ENCODE measurements around the gene ADGRE2. TPM values are rescaled to one million over a fixed set of nuclear protein-coding genes. Genes with fewer than 3 reads are reported as not detected.
A peak's percentile ranks its signal among the peaks of the same experiment; 100 is the strongest.

Gene ADGRE2
- total RNA-seq, 1 donor from 2014 or later = 3.6 TPM

- no peak overlapping the region for H3K4me3 Mint-ChIP-seq (ENCODE audit: low read depth)
- H3K27ac Mint-ChIP-seq = no peak overlapping the region
- DNase-seq (ENCODE audit: low spot score) = no peak
- peaks cover 23% of the 10 kb centered on the region for H3K9me3 Mint-ChIP-seq
- no peaks in the 10 kb centered on the region for H3K27me3 Mint-ChIP-seq (ENCODE audit: low read depth)
- intact Hi-C loops (cut with micrococcal nuclease) = no loop called here
- peaks cover 85% of the 10 kb centered on the region for H3K36me3 Mint-ChIP-seq (ENCODE audit: low read depth)
- no peaks in the 10 kb centered on the region for H3K4me1 Mint-ChIP-seq (ENCODE audit: low read depth)
These were observed 73.9 kb downstream of the ADGRE2 start for GRCh38 chr19:14704450-14704849.

- Mint-ChIP-seq H3K27me3 (ENCODE audit: low read depth) (no peaks in the 10 kb centered on the region), H3K27ac (no peak overlapping the region), H3K36me3 (ENCODE audit: low read depth) (peaks cover 84% of the 10 kb centered on the region), H3K4me3 (ENCODE audit: low read depth) (no peak overlapping the region), H3K4me1 (ENCODE audit: low read depth) (no peaks in the 10 kb centered on the region), H3K9me3 (peaks cover 19% of the 10 kb centered on the region)
- intact Hi-C loops (cut with micrococcal nuclease) = no loop called here
- DNase-seq (ENCODE audit: low spot score) = no peak
These were observed 74.5 kb downstream of the ADGRE2 start for GRCh38 chr19:14703833-14704232.

- Mint-ChIP-seq H3K4me3 (ENCODE audit: low read depth) (no peak overlapping the region), H3K4me1 (ENCODE audit: low read depth) (no peaks in the 10 kb centered on the region), H3K9me3 (peaks cover 16% of the 10 kb centered on the region), H3K27ac (no peak overlapping the region), H3K27me3 (ENCODE audit: low read depth) (no peaks in the 10 kb centered on the region), H3K36me3 (ENCODE audit: low read depth) (peaks cover 73% of the 10 kb centered on the region)
- DNase-seq (ENCODE audit: low spot score) = no peak
- intact Hi-C loops (cut with micrococcal nuclease) = no loop called here
These were observed 77.5 kb downstream of the ADGRE2 start for GRCh38 chr19:14700711-14701375.

- H3K27me3 Mint-ChIP-seq (ENCODE audit: low read depth) = no peaks in the 10 kb centered on the region
- peaks cover 16% of the 10 kb centered on the region for H3K9me3 Mint-ChIP-seq
- DNase-seq (ENCODE audit: low spot score) = no peak
- H3K36me3 Mint-ChIP-seq (ENCODE audit: low read depth) = peaks cover 68% of the 10 kb centered on the region
- no peak overlapping the region for H3K27ac Mint-ChIP-seq
- H3K4me1 Mint-ChIP-seq (ENCODE audit: low read depth) = no peaks in the 10 kb centered on the region
- intact Hi-C loops (cut with micrococcal nuclease) = no loop called here
- no peak overlapping the region for H3K4me3 Mint-ChIP-seq (ENCODE audit: low read depth)
These were observed 78.7 kb downstream of the ADGRE2 start for GRCh38 chr19:14699641-14700040.

- intact Hi-C loops (cut with micrococcal nuclease) = no loop called here
- no peaks in the 10 kb centered on the region for H3K9me3 Mint-ChIP-seq
- H3K27me3 Mint-ChIP-seq (ENCODE audit: low read depth) = no peaks in the 10 kb centered on the region
- peaks cover 4% of the 10 kb centered on the region for H3K4me1 Mint-ChIP-seq (ENCODE audit: low read depth)
- no peak overlapping the region for H3K27ac Mint-ChIP-seq
- no peak overlapping the region for H3K4me3 Mint-ChIP-seq (ENCODE audit: low read depth)
- no peak for DNase-seq (ENCODE audit: low spot score)
- peaks cover 33% of the 10 kb centered on the region for H3K36me3 Mint-ChIP-seq (ENCODE audit: low read depth)
These were observed 82.9 kb downstream of the ADGRE2 start for GRCh38 chr19:14695471-14695870.

- H3K4me3 Mint-ChIP-seq (ENCODE audit: low read depth) = no peak overlapping the region
These were observed 83.6 kb downstream of the ADGRE2 start for GRCh38 chr19:14694641-14695266.

GRCh38 chr19:14689598-14690503 is 88.5 kb downstream of the ADGRE2 start, which contains the start of gene ZNF333:
TSS of gene ZNF333 (plus strand) at chr19:14690048. CDS start at chr19:14693492, 3,444 bp downstream.
- H3K27ac Mint-ChIP-seq = peak within 1 kb of the TSS; percentile 100
- H3K9me3 Mint-ChIP-seq = no peaks in the 10 kb centered on the region
- peaks cover under 1% of the 10 kb centered on the region for H3K36me3 Mint-ChIP-seq (ENCODE audit: low read depth)
- intact Hi-C loops (cut with micrococcal nuclease) = no loop called here
- DNase-seq (ENCODE audit: low spot score) = peak; percentile 93
- H3K4me1 Mint-ChIP-seq (ENCODE audit: low read depth) = peaks cover 11% of the 10 kb centered on the region
- no peaks in the 10 kb centered on the region for H3K27me3 Mint-ChIP-seq (ENCODE audit: low read depth)
- peak within 1 kb of the TSS; percentile 91 for H3K4me3 Mint-ChIP-seq (ENCODE audit: low read depth)

More at GRCh38 chr19:14694641-14695266, 83.6 kb downstream of the ADGRE2 start:
- H3K36me3 Mint-ChIP-seq (ENCODE audit: low read depth) = peaks cover 26% of the 10 kb centered on the region
- H3K27ac Mint-ChIP-seq = no peak overlapping the region
- no peak for DNase-seq (ENCODE audit: low spot score)
- peaks cover 5% of the 10 kb centered on the region for H3K4me1 Mint-ChIP-seq (ENCODE audit: low read depth)
- intact Hi-C loops (cut with micrococcal nuclease) = no loop called here
- H3K9me3 Mint-ChIP-seq = no peaks in the 10 kb centered on the region
- H3K27me3 Mint-ChIP-seq (ENCODE audit: low read depth) = no peaks in the 10 kb centered on the region

- DNase-seq (ENCODE audit: low spot score) = no peak
- no peaks in the 10 kb centered on the region for H3K27me3 Mint-ChIP-seq (ENCODE audit: low read depth)
- no peak overlapping the region for H3K27ac Mint-ChIP-seq
- intact Hi-C loops (cut with micrococcal nuclease) = loop anchor here (1.0 kb wide), 1 partner anchor 112 kb away; no protein-coding TSS in a partner anchor
- H3K4me1 Mint-ChIP-seq (ENCODE audit: low read depth) = peaks cover 11% of the 10 kb centered on the region
- H3K4me3 Mint-ChIP-seq (ENCODE audit: low read depth) = no peak overlapping the region
- no peaks in the 10 kb centered on the region for H3K36me3 Mint-ChIP-seq (ENCODE audit: low read depth)
- H3K9me3 Mint-ChIP-seq = no peaks in the 10 kb centered on the region
These were observed 91.9 kb downstream of the ADGRE2 start for GRCh38 chr19:14686411-14686810.

- no peaks in the 10 kb centered on the region for H3K4me1 Mint-ChIP-seq (ENCODE audit: low read depth)
- no peak overlapping the region for H3K4me3 Mint-ChIP-seq (ENCODE audit: low read depth)
- no peaks in the 10 kb centered on the region for H3K9me3 Mint-ChIP-seq
- no peaks in the 10 kb centered on the region for H3K27me3 Mint-ChIP-seq (ENCODE audit: low read depth)
- no peak overlapping the region for H3K27ac Mint-ChIP-seq
- intact Hi-C loops (cut with micrococcal nuclease) = no loop called here
- DNase-seq (ENCODE audit: low spot score) = no peak
- H3K36me3 Mint-ChIP-seq (ENCODE audit: low read depth) = no peaks in the 10 kb centered on the region
These were observed 94.9 kb downstream of the ADGRE2 start for GRCh38 chr19:14683439-14683838.

Other genes starting within 250 kb of the ADGRE2 start
- 128 and 134 TPM in 2 replicates for gene TECR, start 249.0 kb downstream of the ADGRE2 start, total RNA-seq
- 129 and 136 TPM in 2 replicates for gene NDUFB7, start 206.5 kb downstream of the ADGRE2 start, total RNA-seq
- gene CLEC17A, start 195.5 kb downstream of the ADGRE2 start, total RNA-seq = 0.14 TPM in 1 of 2 replicates, not detected in the other
- gene ADGRE3, start 103.7 kb downstream of the ADGRE2 start, total RNA-seq = not detected in 2 replicates
- 13.0 and 13.8 TPM in 2 replicates for gene ZNF333, start 88.5 kb downstream of the ADGRE2 start, total RNA-seq
- not detected in 2 replicates for gene OR7A5, start 56.6 kb upstream of the ADGRE2 start, total RNA-seq
- not detected in 2 replicates for gene OR7C1, start 56.6 kb upstream of the ADGRE2 start, total RNA-seq
- gene OR7A10, start 70.4 kb upstream of the ADGRE2 start, total RNA-seq = not detected in 2 replicates
- gene OR7A17, start 107.6 kb upstream of the ADGRE2 start, total RNA-seq = not detected in 2 replicates
- gene OR7C2, start 162.9 kb upstream of the ADGRE2 start, total RNA-seq = not detected in 2 replicates
- gene SLC1A6, start 201.3 kb upstream of the ADGRE2 start, total RNA-seq = not detected in 2 replicates